Measurements from ENCODE around the gene PGM3.

DNA sequence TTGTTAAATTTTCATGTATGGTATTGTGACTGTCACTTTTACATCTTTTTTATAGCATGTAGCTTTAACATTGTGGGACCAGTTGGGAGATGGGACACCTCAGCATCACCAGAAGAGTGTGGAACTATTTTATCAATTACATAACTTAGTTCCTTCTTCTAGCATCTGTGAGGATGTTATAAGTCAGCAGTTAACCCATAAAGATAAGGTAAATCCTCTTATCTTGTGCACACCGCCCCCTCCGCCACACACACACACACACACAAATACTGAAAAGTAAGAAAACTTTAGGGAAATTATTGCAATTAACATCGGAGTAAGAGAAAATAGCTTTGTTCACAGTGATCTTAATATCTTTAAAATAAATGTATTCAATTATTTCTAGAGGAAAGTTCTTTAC is 60.9 kb downstream of the PGM3 start:
- TF ChIP-seq, protein P1, sequence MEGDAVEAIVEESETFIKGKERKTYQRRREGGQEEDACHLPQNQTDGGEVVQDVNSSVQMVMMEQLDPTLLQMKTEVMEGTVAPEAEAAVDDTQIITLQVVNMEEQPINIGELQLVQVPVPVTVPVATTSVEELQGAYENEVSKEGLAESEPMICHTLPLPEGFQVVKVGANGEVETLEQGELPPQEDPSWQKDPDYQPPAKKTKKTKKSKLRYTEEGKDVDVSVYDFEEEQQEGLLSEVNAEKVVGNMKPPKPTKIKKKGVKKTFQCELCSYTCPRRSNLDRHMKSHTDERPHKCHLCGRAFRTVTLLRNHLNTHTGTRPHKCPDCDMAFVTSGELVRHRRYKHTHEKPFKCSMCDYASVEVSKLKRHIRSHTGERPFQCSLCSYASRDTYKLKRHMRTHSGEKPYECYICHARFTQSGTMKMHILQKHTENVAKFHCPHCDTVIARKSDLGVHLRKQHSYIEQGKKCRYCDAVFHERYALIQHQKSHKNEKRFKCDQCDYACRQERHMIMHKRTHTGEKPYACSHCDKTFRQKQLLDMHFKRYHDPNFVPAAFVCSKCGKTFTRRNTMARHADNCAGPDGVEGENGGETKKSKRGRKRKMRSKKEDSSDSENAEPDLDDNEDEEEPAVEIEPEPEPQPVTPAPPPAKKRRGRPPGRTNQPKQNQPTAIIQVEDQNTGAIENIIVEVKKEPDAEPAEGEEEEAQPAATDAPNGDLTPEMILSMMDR (IDR thresholded peaks at IDR 0.05), result no peak
- no peak for TF ChIP-seq POLR2A (IDR thresholded peaks at IDR 0.05)

All from testis (tissue), 2 donors.